ENCODE results near the gene MALAT1.

The MALAT1 gene

DNA sequence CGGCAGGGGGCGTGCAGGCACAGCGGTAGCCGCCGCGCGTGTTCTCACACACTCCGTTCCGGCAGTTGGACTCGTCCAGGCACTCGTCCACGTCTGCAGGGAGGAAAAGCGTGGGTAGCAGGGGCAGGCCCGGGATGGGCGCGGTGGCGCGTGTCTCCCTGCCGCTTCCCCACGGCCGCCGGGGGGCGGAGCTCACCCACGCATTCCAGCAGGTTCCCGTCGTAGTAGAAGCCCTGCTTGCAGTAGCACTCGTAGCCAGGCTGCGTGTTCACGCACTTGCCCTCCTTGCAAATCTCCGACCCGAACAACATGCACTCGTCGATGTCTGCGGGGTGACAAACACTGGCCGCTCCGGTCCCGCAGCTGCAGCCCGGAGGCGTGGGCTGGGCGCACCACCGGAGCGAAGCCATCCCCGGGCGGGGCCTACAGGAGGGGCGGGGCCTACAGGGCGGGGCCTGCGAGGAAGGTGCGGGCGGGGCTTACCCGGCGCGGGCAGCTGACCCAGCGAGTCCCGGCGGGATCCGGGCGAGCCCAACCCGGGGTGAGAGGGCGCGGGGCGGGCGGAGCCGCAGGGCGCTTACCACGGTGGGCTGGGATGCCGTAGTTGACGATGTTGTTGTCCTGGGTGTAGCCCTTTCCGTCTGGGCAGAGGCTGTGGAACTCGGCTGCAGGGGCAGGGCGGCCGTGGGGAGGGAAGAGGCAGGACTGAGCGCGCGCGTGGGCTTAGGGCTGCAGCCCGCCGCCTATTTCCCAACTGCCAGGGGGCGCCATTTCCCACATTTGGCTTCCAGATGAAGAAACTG lies 41.6 kb downstream of the MALAT1 start:
- DNase-seq: peak; percentile 93

DNA sequence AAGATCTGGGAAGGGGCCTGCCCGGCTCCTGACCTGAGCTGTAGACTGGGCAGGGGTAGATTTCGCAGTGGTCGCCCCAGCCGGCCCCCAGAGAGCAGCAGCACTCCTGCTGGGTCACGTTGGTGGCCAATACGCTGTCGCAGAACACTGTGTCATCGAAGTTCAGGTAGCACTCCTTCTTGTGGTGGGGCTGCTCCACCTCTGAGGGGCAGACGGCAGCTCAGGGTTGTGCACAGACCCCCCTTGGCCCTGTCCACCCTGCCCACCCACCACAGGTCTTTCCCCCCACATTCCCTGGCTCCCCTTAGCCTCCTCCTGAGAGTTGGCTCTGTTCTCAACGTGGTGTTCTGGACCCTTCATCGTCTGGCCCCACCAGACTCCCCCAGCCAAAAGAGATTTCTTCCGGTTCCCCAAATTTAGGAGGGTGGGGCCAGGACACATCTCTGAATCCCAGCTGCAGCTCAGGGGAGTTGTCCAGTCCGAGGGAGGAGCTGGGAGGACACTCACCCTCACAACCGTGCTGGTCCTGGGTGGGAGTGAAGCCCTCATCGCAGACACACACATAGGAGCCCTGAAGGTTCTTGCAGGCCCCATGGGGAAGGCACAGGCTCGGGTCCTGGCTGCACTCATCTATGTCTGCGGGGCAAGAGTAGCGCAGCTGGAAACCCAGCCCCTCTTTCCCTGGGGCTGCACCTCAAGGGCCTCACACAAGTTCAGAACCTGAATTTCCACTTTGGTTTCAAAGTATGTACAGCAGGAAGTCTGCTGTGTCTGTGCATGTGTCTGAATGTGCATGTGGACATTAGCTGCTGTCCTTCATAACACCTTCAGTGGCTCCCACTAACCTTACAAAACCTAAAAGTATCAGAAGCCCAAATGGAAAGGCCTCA lies 42.5 kb downstream of the MALAT1 start:
- no peak for DNase-seq

DNA sequence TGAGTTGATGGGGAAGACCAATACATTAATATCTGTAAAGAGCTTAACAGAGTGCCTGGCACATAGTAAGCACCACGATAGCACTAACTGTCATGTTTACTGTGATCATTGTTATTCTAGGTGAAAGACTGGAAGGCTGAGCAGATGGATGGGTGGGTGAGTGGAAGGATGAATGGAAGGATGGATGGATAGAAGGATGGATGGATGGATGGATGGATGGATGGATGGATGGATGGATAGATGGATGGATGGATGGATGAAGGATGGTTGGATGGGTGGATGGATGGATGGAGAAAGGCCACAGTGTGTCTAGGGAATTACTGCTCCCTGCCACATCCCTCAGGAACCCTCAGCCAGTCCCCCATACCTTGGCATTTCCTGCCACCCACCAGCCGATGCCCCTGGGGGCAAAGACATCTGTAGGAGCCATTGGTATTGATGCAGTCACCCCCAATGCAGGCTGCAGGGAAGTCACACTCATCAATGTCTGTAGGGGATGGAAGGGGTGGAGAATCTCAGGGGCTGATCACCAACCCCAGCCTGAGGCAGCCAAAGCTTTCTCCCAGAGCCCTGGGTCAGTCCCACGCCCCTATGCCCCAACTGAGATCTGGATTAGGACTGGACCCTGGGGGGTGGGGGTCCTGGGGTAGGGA lies 44.0 kb downstream of the MALAT1 start:
- no peak for DNase-seq

- DNase-seq: no peak
These were observed 47.0 kb downstream of the MALAT1 start for GRCh38 chr11:65545853-65546216.

- peak; percentile 64 for DNase-seq
These were observed 47.5 kb downstream of the MALAT1 start for GRCh38 chr11:65546217-65546958.

- DNase-seq: no peak
These were observed 48.7 kb downstream of the MALAT1 start for GRCh38 chr11:65547446-65548125.

- DNase-seq: no peak
These were observed 49.5 kb downstream of the MALAT1 start for GRCh38 chr11:65548395-65548794.

- DNase-seq: no peak
These were observed 50.3 kb downstream of the MALAT1 start for GRCh38 chr11:65549096-65549495.

GRCh38 chr11:65551572-65552387 lies 52.9 kb downstream of the MALAT1 start:
- no peak for DNase-seq

- DNase-seq: no peak
These were observed 53.6 kb downstream of the MALAT1 start for GRCh38 chr11:65552388-65552951.

DNA sequence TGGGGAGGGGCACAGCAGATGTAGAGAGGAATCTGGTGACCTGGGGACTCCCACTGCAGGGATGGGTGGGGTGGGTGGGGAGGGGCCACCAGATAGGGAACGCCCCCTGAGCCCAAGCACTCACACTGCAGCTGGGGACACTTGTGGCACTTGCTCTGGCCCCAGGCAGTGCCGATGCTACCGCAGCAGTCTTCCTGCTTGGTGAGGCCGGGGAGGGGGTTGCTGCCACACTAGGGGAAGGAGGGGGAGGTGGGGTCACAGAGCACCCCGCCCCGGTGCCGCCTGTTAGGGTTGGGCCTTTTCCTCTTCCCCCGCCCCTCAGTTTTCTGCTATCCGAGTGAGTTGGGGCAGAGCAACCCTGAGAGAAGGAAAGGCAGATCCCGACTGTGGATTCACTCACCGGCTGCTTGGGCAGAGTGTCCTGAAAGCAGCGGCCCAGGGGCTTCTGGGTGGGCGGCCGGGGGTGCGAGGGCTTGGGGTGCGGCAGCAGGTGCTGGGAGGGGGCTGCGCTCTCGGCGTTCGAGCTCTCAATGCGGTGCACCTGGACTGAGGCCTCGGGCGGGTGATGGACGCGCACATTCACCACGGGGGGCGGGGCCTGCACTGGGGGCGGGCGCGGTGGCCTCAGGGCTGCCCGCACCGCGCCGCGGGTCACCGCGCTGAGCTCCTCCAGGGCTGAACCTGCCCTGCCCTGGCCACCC lies 54.6 kb downstream of the MALAT1 start:
- DNase-seq: no peak

DNA sequence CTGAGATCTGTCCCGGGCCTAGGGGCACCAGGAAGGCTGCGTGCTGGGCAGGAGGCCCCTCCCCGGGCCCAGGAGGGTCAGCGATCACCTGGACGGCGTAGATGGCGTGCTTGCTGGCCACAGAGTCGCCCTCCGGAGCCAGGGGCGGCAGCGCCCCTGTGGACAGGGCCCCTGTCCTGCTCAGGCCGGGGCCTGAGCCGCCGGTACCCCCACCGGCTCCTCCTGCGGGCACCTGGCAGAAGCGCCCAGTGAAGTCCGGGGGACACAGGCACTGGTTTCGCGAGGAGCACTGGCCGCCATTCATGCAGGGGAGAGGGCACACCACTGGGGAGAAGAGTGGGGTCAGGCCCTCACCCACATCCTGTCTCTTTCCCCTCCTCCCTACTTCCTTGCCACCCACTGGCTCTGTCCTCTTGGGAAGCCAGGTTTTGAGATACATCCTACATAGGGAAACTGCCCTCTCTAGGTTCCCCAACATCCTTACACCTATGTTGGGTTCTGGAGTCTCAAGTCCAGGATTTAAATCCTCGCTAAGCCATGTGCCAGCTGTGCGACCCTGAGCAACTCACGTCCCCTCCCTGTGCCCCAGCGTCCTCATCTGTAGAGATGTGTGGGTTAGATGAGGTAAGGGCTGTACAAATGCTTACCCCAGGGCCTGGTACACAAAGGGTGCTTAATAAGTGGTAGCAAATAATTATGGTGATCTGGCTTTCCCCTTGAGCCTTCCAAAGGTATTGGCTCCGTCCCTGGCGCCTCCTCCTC lies 55.4 kb downstream of the MALAT1 start:
- no peak for DNase-seq

DNA sequence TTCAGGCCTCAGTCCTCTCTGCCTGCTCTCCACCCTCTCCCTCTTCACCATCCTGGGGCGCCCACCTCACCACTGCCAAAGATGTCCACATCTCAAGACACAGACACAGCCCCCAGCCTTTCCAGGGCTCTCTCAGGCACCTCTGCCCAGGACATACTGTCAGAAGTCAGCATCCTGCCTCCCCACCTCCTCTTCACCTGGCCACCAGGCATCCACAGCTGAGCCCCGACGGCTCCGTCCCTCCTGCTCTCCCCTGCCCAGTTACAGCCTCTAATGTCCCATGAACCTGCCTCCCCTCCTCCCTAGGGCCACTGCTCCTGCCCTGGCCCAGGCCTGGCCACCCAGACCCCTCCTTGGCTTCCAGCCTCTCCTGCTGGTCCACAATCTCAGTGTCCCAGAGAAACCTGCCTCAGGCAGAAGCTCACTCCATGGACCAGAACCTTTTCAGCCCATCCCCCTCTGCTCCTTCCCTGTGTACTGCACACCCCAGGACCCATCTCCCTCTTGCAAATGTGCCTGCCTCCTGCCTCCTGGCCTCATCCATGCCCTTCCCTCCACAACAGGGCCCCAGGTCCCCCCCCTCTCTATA lies 56.1 kb downstream of the MALAT1 start:
- DNase-seq: no peak

DNA sequence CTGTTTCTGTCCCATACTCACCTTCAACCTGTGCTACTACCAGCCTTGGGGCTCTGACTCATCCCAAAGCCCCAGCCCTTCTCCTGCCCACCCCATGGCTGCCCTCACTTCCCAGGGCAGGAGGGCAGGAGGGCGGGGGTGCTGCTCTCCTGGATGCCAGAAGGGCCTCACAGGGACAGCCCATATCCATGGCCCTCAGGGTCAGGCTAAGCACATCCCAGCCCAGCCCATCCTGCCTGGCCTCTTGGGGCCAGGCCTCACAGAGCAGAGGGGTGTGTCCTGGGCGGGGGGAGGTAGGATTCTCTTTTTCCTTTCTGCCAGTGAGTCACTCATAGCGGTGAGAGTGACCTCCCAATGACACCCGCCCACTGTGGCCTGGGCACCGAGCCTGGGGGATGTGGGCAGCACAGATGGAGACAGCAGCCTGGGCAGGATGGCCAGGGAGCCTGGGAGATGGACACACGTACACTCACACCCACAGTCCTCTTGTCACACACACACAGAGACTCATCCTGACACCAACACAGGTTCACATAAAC lies 56.9 kb downstream of the MALAT1 start:
- DNase-seq: peak; percentile 85

Measured in left hindlimb (tissue), 1 donor.